ENCODE results near the gene ROBO2.

DNA sequence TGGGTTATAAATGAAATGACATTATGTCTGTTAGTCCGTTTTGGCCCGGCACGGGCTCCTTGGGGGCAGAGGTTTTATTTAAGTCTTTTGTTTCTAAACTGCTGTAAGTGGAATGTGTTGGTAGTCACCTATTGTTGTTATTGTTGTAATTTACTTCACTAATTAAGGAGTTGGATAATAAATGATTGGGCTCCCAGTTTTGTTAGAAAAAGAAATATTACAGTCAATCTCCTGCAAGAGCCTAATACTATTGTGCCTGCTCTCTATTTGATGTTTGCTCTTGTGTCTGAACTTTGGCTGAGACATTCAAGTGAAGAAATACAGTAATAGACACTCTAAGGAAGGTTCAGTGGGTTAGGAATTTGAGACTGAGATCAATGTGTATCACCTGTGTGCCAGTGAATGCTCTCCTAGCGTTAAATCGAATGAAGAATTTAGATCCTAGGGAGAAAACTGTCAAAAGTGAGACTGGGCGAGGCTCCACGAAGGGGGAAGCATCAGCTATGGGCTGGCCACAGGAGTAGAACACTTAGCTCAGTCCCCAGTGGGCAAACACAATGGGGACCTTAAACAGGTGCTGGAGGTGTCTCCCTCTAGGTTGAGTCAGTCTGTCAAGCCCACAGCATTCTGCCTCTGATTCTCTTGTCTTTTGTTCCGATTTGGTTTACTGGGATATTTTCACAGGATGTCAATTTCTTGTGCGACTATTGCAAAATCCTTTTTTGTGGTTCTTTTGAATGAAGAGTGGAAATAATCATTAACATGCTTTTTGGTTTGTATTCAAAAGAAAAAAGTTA is 1.2 kb downstream of the ROBO2 start:
- TF ChIP-seq, protein P1, sequence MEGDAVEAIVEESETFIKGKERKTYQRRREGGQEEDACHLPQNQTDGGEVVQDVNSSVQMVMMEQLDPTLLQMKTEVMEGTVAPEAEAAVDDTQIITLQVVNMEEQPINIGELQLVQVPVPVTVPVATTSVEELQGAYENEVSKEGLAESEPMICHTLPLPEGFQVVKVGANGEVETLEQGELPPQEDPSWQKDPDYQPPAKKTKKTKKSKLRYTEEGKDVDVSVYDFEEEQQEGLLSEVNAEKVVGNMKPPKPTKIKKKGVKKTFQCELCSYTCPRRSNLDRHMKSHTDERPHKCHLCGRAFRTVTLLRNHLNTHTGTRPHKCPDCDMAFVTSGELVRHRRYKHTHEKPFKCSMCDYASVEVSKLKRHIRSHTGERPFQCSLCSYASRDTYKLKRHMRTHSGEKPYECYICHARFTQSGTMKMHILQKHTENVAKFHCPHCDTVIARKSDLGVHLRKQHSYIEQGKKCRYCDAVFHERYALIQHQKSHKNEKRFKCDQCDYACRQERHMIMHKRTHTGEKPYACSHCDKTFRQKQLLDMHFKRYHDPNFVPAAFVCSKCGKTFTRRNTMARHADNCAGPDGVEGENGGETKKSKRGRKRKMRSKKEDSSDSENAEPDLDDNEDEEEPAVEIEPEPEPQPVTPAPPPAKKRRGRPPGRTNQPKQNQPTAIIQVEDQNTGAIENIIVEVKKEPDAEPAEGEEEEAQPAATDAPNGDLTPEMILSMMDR (IDR thresholded peaks at IDR 0.05 in 2 of 3, conservative IDR thresholded peaks at IDR 0.05 in 1 of 3; ENCODE audit: borderline replicate concordance in 1 of 3, insufficient read depth in 1 of 3, low read depth in 2 of 3, low read length in 2 of 3): no peak
- TF ChIP-seq RAD21 (IDR thresholded peaks at IDR 0.05; ENCODE audit: low read depth): no peak
- no peak for TF ChIP-seq TCF7L2 (IDR thresholded peaks at IDR 0.05; ENCODE audit: borderline replicate concordance, extremely low read depth, insufficient read depth, insufficient read length)

Measured in HCT116 (cell line).